Ascending aorta (tissue), 2 donors: ENCODE measurements around the gene POLR1A. TPM values are rescaled to one million over a fixed set of nuclear protein-coding genes. Genes with fewer than 3 reads are reported as not detected.

Experiments
- DNase-seq, 2 donors: peaks; one replicate each; pipeline ENCODE4 v3.0.0-alpha.2; 2019; ENCODE audit warnings: low spot score in 2 of 2
- H3K27ac ChIP-seq, 2 donors: fragments of 200-600 bp; sonication (generic); one replicate each; pipeline ENCODE4 v1.5.1; 2016 to 2017; ENCODE audit warnings: mild to moderate bottlenecking in 1 of 2
- H3K27me3 ChIP-seq: fragments of 200-600 bp; sonication (generic); one replicate; pipeline ENCODE4 v1.5.1; 2017
- H3K36me3 ChIP-seq, 2 donors: fragments of 200-600 bp; sonication (generic); one replicate each; pipeline ENCODE4 v1.5.1; 2016
- H3K4me1 ChIP-seq, 2 donors: fragments of 200-600 bp; sonication (generic); one replicate each; pipeline ENCODE4 v1.5.1; 2016 to 2017; ENCODE audit warnings: mild to moderate bottlenecking in 1 of 2
- H3K4me3 ChIP-seq, 2 donors: fragments of 200-600 bp; sonication (generic); one replicate each; pipeline ENCODE4 v1.5.1; 2016 to 2017; ENCODE audit warnings: mild to moderate bottlenecking in 1 of 2
- H3K9me3 ChIP-seq, 2 donors: fragments of 200-600 bp; sonication (generic); one replicate each; pipeline ENCODE4 v1.5.1; 2016
- intact Hi-C: fragments of 100-400 bp; cut with DNase I; formaldehyde crosslinking; loops from one replicate; pipeline ENCODE4 v1.15.1; 2023
- total RNA-seq: library from RNA; depleted of rRNA; stranded (reverse); fragments of >200 nt; gene quantifications from one replicate; pipeline ENCODE4 v1.1.0, GENCODE V29; 2016
- TF ChIP-seq, protein P1 (sequence below), 3 experiments: fragments of 200-600 bp in 2 of 3; fragments of 450-650 bp in 1 of 3; sonication (generic) in 2 of 3; IDR thresholded peaks; one replicate each; pipeline ENCODE4 v1.5.1; 2016 to 2019; ENCODE audit warnings: antibody characterized with exemption in 3 of 3, mild to moderate bottlenecking in 1 of 3, moderate library complexity in 1 of 3

Gene POLR1A
- total RNA-seq, 1 donor from 2014 or later: 8.0 TPM

- H3K4me1 ChIP-seq: peaks cover 0 to 9% of the 10 kb centered on the region in 2 donors
- intact Hi-C loops: no loop called here
- peaks cover 37 to 50% of the 10 kb centered on the region in 2 donors for H3K36me3 ChIP-seq
- TF ChIP-seq, protein P1, sequence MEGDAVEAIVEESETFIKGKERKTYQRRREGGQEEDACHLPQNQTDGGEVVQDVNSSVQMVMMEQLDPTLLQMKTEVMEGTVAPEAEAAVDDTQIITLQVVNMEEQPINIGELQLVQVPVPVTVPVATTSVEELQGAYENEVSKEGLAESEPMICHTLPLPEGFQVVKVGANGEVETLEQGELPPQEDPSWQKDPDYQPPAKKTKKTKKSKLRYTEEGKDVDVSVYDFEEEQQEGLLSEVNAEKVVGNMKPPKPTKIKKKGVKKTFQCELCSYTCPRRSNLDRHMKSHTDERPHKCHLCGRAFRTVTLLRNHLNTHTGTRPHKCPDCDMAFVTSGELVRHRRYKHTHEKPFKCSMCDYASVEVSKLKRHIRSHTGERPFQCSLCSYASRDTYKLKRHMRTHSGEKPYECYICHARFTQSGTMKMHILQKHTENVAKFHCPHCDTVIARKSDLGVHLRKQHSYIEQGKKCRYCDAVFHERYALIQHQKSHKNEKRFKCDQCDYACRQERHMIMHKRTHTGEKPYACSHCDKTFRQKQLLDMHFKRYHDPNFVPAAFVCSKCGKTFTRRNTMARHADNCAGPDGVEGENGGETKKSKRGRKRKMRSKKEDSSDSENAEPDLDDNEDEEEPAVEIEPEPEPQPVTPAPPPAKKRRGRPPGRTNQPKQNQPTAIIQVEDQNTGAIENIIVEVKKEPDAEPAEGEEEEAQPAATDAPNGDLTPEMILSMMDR (IDR thresholded peaks at IDR 0.05): no peak
- H3K9me3 ChIP-seq: no peaks in the 10 kb centered on the region
- no peaks in the 10 kb centered on the region for H3K27me3 ChIP-seq
- DNase-seq: no peak
- H3K27ac ChIP-seq: no peak overlapping the region
- H3K4me3 ChIP-seq: no peak overlapping the region
Measured at GRCh38 chr2:86025976-86026743, 79.5 kb downstream of the POLR1A start.

DNA sequence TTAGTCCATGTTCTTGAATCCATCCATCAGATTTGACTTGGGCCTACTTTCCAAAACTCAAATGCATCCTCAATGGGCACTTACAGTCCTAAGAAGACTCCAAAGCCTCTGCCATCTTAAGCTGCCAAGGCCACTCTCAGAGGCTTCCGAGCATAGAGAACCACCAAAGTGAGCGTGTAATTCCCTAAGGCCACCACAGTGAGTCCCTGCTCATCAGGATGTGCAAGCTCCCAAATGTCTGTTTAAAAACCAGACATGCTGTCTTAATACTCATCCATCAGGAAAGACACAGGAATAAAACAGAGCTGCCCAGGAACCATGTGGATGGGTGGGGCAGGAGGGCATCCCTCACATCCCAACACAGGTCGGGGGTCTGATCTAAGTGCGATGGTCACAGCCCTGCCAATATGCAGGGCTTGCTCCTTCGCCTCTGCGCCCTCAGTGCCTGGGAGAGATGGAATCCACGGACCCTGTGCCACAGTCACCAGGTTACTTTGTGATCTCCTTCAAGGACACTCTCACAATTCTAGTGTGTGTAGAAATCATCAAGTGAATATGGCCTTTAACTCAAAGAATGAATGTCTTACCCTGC is 80.4 kb downstream of the POLR1A start:
- Histone ChIP-seq H3K4me1 (peaks cover 0 to 16% of the 10 kb centered on the region in 2 donors), H3K9me3 (no peaks in the 10 kb centered on the region), H3K27me3 (no peaks in the 10 kb centered on the region), H3K36me3 (peaks cover 31 to 41% of the 10 kb centered on the region in 2 donors), H3K27ac (no peak overlapping the region), H3K4me3 (no peak overlapping the region)
- intact Hi-C loops: no loop called here
- DNase-seq: no peak
- TF ChIP-seq, protein P1 (IDR thresholded peaks at IDR 0.05): no peak

GRCh38 chr2:86023366-86023712 is 82.3 kb downstream of the POLR1A start:
- Histone ChIP-seq H3K4me1 (peaks cover 0 to 16% of the 10 kb centered on the region in 2 donors), H3K27ac (peak overlapping the region in 1 of 2 donors; percentile 61), H3K27me3 (no peaks in the 10 kb centered on the region), H3K4me3 (no peak overlapping the region), H3K9me3 (no peaks in the 10 kb centered on the region), H3K36me3 (peaks cover 16 to 25% of the 10 kb centered on the region in 2 donors)
- intact Hi-C loops: loop anchor here (5.0 kb wide), 1 partner anchor 136 kb away; the partner anchor contains the start of gene ST3GAL5
- TF ChIP-seq, protein P1 (IDR thresholded peaks at IDR 0.05): no peak
- no peak for DNase-seq

GRCh38 chr2:86022661-86023365 is 82.9 kb downstream of the POLR1A start:
- no peak for DNase-seq
- peak overlapping the region; percentile 13 to 61 for H3K27ac ChIP-seq
- TF ChIP-seq, protein P1 (IDR thresholded peaks at IDR 0.05): no peak
- intact Hi-C loops: loop anchor here (5.0 kb wide), 1 partner anchor 136 kb away; the partner anchor contains the start of gene ST3GAL5
- H3K4me3 ChIP-seq: no peak overlapping the region
- H3K27me3 ChIP-seq: no peaks in the 10 kb centered on the region
- H3K36me3 ChIP-seq: peaks cover 14 to 19% of the 10 kb centered on the region in 2 donors
- no peaks in the 10 kb centered on the region for H3K9me3 ChIP-seq
- H3K4me1 ChIP-seq: peaks cover 0 to 16% of the 10 kb centered on the region in 2 donors

DNA sequence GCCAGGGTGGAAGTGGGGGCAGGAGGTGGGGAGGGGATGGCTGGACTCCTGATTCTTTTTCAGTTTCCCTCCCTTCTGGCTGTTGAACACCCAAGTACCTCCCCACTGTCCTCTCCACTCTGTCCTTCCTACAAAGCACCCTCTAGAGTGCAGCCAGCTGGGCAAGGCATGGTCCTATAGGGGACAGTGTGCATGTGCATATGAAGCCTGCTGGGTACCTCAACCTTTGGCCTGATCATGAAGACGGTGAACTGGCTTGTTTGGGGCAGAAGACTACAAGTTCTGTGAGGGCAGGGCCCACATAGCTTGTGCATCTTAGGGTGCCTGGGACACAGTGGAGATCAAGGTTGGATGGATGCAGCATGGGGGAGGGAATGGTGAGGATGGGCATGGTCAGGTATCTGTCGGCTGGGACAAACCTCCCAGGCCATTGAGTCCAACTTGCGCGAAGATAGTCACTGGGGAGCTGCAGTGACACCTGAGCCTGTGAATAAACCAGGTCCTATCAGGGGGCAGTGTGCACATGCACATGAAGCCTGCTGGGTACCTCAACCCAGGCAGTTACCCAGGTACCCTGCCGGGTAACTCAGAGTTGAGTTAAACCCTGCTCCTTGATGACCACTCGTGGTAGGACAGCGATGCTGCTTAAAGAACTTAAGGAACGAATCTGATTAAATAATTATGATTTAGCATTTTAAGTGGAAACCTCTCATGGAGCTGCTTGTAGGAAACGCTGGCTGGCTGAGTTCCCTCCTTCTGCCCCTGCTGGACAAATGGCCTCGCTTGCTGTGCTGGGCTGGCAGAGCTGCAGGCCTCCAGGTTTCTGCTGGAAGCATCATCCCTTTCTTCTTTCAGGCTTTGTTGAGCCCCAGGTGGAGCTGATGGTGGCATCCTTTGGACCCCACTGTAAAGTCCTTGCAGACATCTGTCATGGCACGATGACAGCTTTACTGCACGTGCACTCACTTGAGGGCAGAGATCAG is 84.0 kb downstream of the POLR1A start:
- H3K27me3 ChIP-seq: no peaks in the 10 kb centered on the region
- H3K4me1 ChIP-seq: peaks cover 0 to 16% of the 10 kb centered on the region in 2 donors
- H3K27ac ChIP-seq: peak overlapping the region; percentile 31 to 38
- H3K36me3 ChIP-seq: peaks cover 3 to 8% of the 10 kb centered on the region in 2 donors
- TF ChIP-seq, protein P1 (IDR thresholded peaks at IDR 0.05): peak in 1 of 3 experiments; percentile 24
- DNase-seq: no peak
- H3K4me3 ChIP-seq: no peak overlapping the region
- no peaks in the 10 kb centered on the region for H3K9me3 ChIP-seq
- intact Hi-C loops: loop anchor here (2.0 to 5.0 kb wide), 2 partner anchors 25 to 134 kb away; partner anchors contain the start of gene ST3GAL5
